Activated CD8-positive, alpha-beta T cell treated with anti-CD3 and anti-CD28 coated beads for 36 hours (primary cell): ENCODE data around the gene CHURC1. TPM values are rescaled to one million over a fixed set of nuclear protein-coding genes. Genes with fewer than 3 reads are reported as not detected.
A peak's percentile ranks its signal among the peaks of the same experiment; 100 is the strongest.
"Not testable (repeated sequence)": the region's sequence is repeated elsewhere in the genome, so short reads cannot be mapped to it uniquely, and the experiment has no call there.

Experiments used
- ATAC-seq: fragments of 200-7000 bp; cut with Tn5 transposase; one replicate; pipeline ENCODE4 v1.10.0; 2021; ENCODE audit warnings: mild to moderate bottlenecking, moderate library complexity
- CTCF ChIA-PET: fragments of 350-600 bp; sonication (Branson Sonifier 250); formaldehyde crosslinking; loops from one replicate; lab custom pipeline; 2021; ENCODE audit warnings: antibody characterized with exemption; lab: Charles Lee
- POLR2A ChIA-PET: fragments of 350-600 bp; sonication (Branson Sonifier 250); formaldehyde crosslinking; loops from one replicate; lab custom pipeline; 2021; ENCODE audit warnings: antibody characterized with exemption; lab: Charles Lee
- DNase-seq: peaks from one replicate; pipeline ENCODE4 v3.0.0-alpha.2; 2020
- H3K27ac Mint-ChIP-seq: one replicate; pipeline ENCODE4 v1.8.0; 2021; ENCODE audit warnings: mild to moderate bottlenecking, mixed read lengths
- H3K27me3 Mint-ChIP-seq: one replicate; pipeline ENCODE4 v1.8.0; 2021; ENCODE audit warnings: mixed read lengths
- H3K36me3 Mint-ChIP-seq: one replicate; pipeline ENCODE4 v1.8.0; 2021; ENCODE audit warnings: low read depth, mixed read lengths
- H3K4me1 Mint-ChIP-seq: one replicate; pipeline ENCODE4 v1.8.0; 2021; ENCODE audit warnings: low read depth, mixed read lengths
- H3K4me3 Mint-ChIP-seq: one replicate; pipeline ENCODE4 v1.8.0; 2021; ENCODE audit warnings: mild to moderate bottlenecking, moderate library complexity, mixed read lengths
- H3K9me3 Mint-ChIP-seq: one replicate; pipeline ENCODE4 v1.8.0; 2021; ENCODE audit warnings: mixed read lengths
- CTCF ChIP-seq: fragments of 200-600 bp; IDR thresholded peaks from one replicate; pipeline ENCODE4 v1.8.0; 2022; ENCODE audit warnings: antibody characterized with exemption, mild to moderate bottlenecking
- intact Hi-C: fragments of 100-400 bp; cut with micrococcal nuclease; formaldehyde crosslinking; loops from one replicate; pipeline ENCODE4 v1.10.0; 2022
- total RNA-seq, 2 experiments: library from RNA; stranded (reverse); gene quantifications; one replicate each; pipeline ENCODE4 v1.2.3, GENCODE V29; 2021

The CHURC1 gene
- total RNA-seq, 2 experiments from 2014 or later = 47.0 to 57.4 TPM

DNA sequence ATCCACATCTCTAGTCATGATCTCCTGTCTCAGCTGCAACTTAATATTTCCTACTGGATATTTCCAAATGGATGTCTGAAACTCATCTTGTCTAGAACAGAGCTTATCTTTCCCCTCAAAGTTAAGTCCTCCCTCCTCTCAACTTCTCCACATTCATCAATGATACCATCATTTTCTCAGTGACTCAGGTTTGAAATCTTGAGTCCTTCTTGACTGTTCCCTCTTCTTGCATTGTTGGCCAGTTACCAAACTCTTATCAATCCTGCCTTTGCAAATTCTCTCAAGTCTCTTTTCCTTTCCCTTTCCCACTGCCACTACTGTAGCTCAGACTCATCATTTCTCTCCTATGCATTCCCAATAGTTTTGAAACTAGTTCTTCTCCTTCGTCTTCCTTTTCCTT, 14.3 kb upstream of the CHURC1 start:
- no peaks in the 10 kb centered on the region for H3K9me3 Mint-ChIP-seq
- ATAC-seq = no peak
- ChIA-PET POLR2A (interaction anchor here (1.3 kb wide), 1 partner anchor 47 kb away, joined by 4 read pairs; no protein-coding TSS in a partner anchor), CTCF (interaction anchor here (1.3 to 7.8 kb wide), 5 partner anchors 8 to 135 kb away, joined by 3 to 52 read pairs (median 8); partner anchors contain the start of gene CHURC1)
- intact Hi-C loops = no loop called here
- H3K4me3 Mint-ChIP-seq = no peak overlapping the region
- no peak for TF ChIP-seq CTCF
- H3K27me3 Mint-ChIP-seq = peaks cover 3% of the 10 kb centered on the region
- no peak for DNase-seq
- H3K36me3 Mint-ChIP-seq = no peaks in the 10 kb centered on the region
- H3K4me1 Mint-ChIP-seq = no peaks in the 10 kb centered on the region
- no peak overlapping the region for H3K27ac Mint-ChIP-seq

DNA sequence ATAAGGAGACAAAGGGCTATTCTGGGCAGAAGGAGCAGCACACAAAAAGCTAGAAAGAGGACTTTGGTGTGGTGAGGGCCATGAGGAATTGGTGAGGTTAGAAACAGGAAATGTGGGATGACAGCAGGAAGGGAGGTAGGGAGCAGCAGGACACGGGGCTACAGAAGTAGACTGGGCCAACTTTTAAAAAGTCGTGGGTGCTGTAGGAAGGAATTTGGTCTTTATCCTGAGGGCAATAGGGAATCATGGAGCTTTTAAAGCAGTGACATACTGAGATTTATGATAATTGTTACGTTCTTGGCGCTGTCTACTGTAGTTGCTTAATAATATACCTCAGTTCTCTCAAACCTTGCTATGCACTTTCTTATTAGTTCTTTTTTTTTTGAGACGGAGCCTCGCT, 8.2 kb upstream of the CHURC1 start:
- no peak for TF ChIP-seq CTCF
- CTCF ChIA-PET = interaction anchor here (7.8 kb wide), 1 partner anchor 14 kb away, joined by 52 read pairs; no protein-coding TSS in a partner anchor
- Mint-ChIP-seq H3K4me1 (peaks cover 7% of the 10 kb centered on the region), H3K27ac (no peak overlapping the region), H3K27me3 (peaks cover 6% of the 10 kb centered on the region), H3K36me3 (no peaks in the 10 kb centered on the region), H3K4me3 (no peak overlapping the region), H3K9me3 (no peaks in the 10 kb centered on the region)
- DNase-seq = no peak
- intact Hi-C loops = no loop called here
- no peak for ATAC-seq
- POLR2A ChIA-PET = interaction anchor here (1.0 kb wide), 1 partner anchor 399 kb away, joined by 3 read pairs; no protein-coding TSS in a partner anchor

- no peak overlapping the region for H3K4me3 Mint-ChIP-seq
- ATAC-seq (no peak), DNase-seq (no peak)
- intact Hi-C loops = no loop called here
- no peaks in the 10 kb centered on the region for H3K9me3 Mint-ChIP-seq
- peaks cover 30% of the 10 kb centered on the region for H3K4me1 Mint-ChIP-seq
- CTCF ChIA-PET = interaction anchor here (0.7 to 3.9 kb wide), 15 partner anchors 11 to 247 kb away, joined by 3 to 33 read pairs (median 3); no protein-coding TSS in a partner anchor
- peaks cover 13% of the 10 kb centered on the region for H3K36me3 Mint-ChIP-seq
- POLR2A ChIA-PET = interaction anchor here (0.6 to 0.7 kb wide), 2 partner anchors 14 to 550 kb away, joined by 3 to 4 read pairs; no protein-coding TSS in a partner anchor
- no peak overlapping the region for H3K27ac Mint-ChIP-seq
- peak; percentile 42 for TF ChIP-seq CTCF
- H3K27me3 Mint-ChIP-seq = peaks cover 2% of the 10 kb centered on the region
Measured at GRCh38 chr14:64910847-64911495, 3.3 kb upstream of the CHURC1 start.

- ChIA-PET POLR2A (no interaction called here), CTCF (interaction anchor here (2.0 to 3.9 kb wide), 3 partner anchors 20 to 111 kb away, joined by 6 to 33 read pairs (median 7); no protein-coding TSS in a partner anchor)
- Mint-ChIP-seq H3K36me3 (peaks cover 22% of the 10 kb centered on the region), H3K27ac (no peak overlapping the region), H3K4me3 (no peak overlapping the region), H3K4me1 (peaks cover 38% of the 10 kb centered on the region), H3K9me3 (no peaks in the 10 kb centered on the region), H3K27me3 (no peaks in the 10 kb centered on the region)
- ATAC-seq (no peak), DNase-seq (no peak)
- intact Hi-C loops = no loop called here
- TF ChIP-seq CTCF = no peak
Measured at GRCh38 chr14:64912261-64912660, 2.0 kb upstream of the CHURC1 start.

GRCh38 chr14:64913477-64913876, 778 bp upstream of the CHURC1 start:
- DNase-seq, intact Hi-C loops, CTCF ChIA-PET, H3K9me3 Mint-ChIP-seq, H3K27me3 Mint-ChIP-seq, ATAC-seq: not testable (repeated sequence)
- Mint-ChIP-seq H3K4me3 (peak overlapping the region; percentile 79), H3K27ac (peak overlapping the region; percentile 95), H3K4me1 (peaks cover 49% of the 10 kb centered on the region), H3K36me3 (peaks cover 31% of the 10 kb centered on the region)
- POLR2A ChIA-PET = interaction anchor here (0.5 to 2.1 kb wide), 3 partner anchors 9 to 13 kb away, joined by 3 to 11 read pairs (median 6); no protein-coding TSS in a partner anchor
